ENCODE measurements around the gene CAMKMT.

The CAMKMT gene

GRCh38 chr2:44799754-44800153 is 438.0 kb downstream of the CAMKMT start:
- TF ChIP-seq CTCF (IDR thresholded peaks at IDR 0.05), result no peak
- Histone ChIP-seq H3K27me3 (peaks cover 98% of the 10 kb centered on the region), H3K9me3 (no peaks in the 10 kb centered on the region), H3K4me3 (ENCODE audit: low read depth in 1 of 2, low read length in 1 of 2) (no peak overlapping the region), H3K27ac (no peak overlapping the region), H3K36me3 (no peaks in the 10 kb centered on the region), H3K4me1 (ENCODE audit: control insufficient read depth in 1 of 2, insufficient read depth in 1 of 2, low read depth in 1 of 2, low read length in 1 of 2) (no peaks in the 10 kb centered on the region)

GRCh38 chr2:44801289-44801840 is 439.6 kb downstream of the CAMKMT start:
- Histone ChIP-seq H3K4me3 (ENCODE audit: low read depth in 1 of 2, low read length in 1 of 2) (no peak overlapping the region), H3K4me1 (ENCODE audit: control insufficient read depth in 1 of 2, insufficient read depth in 1 of 2, low read depth in 1 of 2, low read length in 1 of 2) (no peaks in the 10 kb centered on the region), H3K27ac (no peak overlapping the region), H3K27me3 (peaks cover 100% of the 10 kb centered on the region), H3K36me3 (no peaks in the 10 kb centered on the region), H3K9me3 (no peaks in the 10 kb centered on the region)
- no peak for TF ChIP-seq CTCF (IDR thresholded peaks at IDR 0.05)

GRCh38 chr2:44801841-44802776 is 440.4 kb downstream of the CAMKMT start:
- no peaks in the 10 kb centered on the region for H3K4me1 ChIP-seq (ENCODE audit: control insufficient read depth in 1 of 2, insufficient read depth in 1 of 2, low read depth in 1 of 2, low read length in 1 of 2)
- H3K27me3 ChIP-seq, result peaks cover 100% of the 10 kb centered on the region
- no peak for TF ChIP-seq CTCF (IDR thresholded peaks at IDR 0.05)
- no peaks in the 10 kb centered on the region for H3K36me3 ChIP-seq
- no peak overlapping the region for H3K27ac ChIP-seq
- no peaks in the 10 kb centered on the region for H3K9me3 ChIP-seq
- no peak overlapping the region for H3K4me3 ChIP-seq (ENCODE audit: low read depth in 1 of 2, low read length in 1 of 2)

GRCh38 chr2:44802777-44803424 is 441.2 kb downstream of the CAMKMT start:
- H3K9me3 ChIP-seq, result no peaks in the 10 kb centered on the region
- H3K27me3 ChIP-seq, result peaks cover 100% of the 10 kb centered on the region
- H3K36me3 ChIP-seq, result no peaks in the 10 kb centered on the region
- H3K4me1 ChIP-seq (ENCODE audit: control insufficient read depth in 1 of 2, insufficient read depth in 1 of 2, low read depth in 1 of 2, low read length in 1 of 2), result no peaks in the 10 kb centered on the region
- H3K27ac ChIP-seq, result no peak overlapping the region
- no peak overlapping the region for H3K4me3 ChIP-seq (ENCODE audit: low read depth in 1 of 2, low read length in 1 of 2)
- no peak for TF ChIP-seq CTCF (IDR thresholded peaks at IDR 0.05)

- no peak for TF ChIP-seq CTCF (IDR thresholded peaks at IDR 0.05)
- Histone ChIP-seq H3K9me3 (no peaks in the 10 kb centered on the region), H3K27ac (no peak overlapping the region), H3K4me3 (ENCODE audit: low read depth in 1 of 2, low read length in 1 of 2) (no peak overlapping the region), H3K27me3 (peaks cover 100% of the 10 kb centered on the region), H3K36me3 (no peaks in the 10 kb centered on the region), H3K4me1 (ENCODE audit: control insufficient read depth in 1 of 2, insufficient read depth in 1 of 2, low read depth in 1 of 2, low read length in 1 of 2) (no peaks in the 10 kb centered on the region)
These were observed 442.9 kb downstream of the CAMKMT start for GRCh38 chr2:44804406-44805265.
